D341Med (cell line): Measurements from ENCODE around the gene DLAT.
"Not testable (repeated sequence)": the region's sequence is repeated elsewhere in the genome, so short reads cannot be mapped to it uniquely, and the experiment has no call there.

ENCODE experiments used
- DNase-seq: peaks from one replicate; pipeline ENCODE4 v3.0.0; 2012; ENCODE audit warnings: low spot score

DLAT gene

DNA sequence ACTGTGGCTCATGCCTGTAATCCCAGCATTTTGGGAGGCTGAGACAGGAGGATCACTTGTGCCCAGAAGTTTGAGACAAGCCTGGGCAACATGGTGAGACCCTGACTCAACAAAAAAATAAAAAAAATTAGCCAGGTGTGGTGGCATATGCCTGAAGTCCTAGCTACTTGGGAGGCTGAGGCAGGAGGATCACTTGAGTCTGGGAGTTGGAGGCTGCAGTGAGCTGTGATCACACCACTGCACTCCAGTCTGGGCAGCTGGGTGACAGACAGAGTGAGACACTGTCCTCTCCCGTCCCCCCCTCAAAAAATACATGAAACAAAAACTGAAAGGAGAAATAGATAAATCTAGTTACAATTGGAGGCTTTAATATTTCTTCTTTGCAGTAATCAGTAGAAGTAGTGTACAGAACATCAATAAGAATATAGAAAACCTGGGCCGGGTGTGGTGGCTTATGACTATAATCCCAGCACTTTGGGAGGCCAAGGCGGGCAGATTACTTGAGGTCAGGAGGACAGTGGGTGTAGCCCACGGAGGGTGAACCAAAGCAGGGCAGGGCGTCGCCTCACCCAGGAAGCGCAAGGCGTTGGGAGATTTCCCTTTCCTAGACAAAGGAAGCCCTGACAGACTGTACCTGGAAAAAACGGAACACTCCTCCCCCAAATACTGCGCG, 19.6 kb upstream of the DLAT start:
- no peak for DNase-seq

DNA sequence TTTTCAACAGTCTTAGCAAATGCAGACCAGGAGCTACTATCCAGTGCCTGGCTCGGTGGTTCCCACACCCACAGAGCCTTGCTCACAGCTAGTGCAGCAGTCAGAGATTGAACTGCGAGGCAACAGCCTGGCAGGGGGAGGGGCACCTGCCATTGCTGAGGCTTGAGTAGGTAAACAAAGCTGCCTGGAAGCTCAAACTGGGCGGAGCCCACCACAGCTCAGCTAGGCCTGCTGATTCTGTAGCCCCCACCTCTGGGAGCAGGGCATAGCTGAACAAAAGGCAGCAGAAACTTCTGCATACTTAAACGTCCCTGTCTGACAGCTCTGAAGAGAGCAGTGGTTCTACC, 19.1 kb upstream of the DLAT start:
- not testable (repeated sequence) for DNase-seq

DNA sequence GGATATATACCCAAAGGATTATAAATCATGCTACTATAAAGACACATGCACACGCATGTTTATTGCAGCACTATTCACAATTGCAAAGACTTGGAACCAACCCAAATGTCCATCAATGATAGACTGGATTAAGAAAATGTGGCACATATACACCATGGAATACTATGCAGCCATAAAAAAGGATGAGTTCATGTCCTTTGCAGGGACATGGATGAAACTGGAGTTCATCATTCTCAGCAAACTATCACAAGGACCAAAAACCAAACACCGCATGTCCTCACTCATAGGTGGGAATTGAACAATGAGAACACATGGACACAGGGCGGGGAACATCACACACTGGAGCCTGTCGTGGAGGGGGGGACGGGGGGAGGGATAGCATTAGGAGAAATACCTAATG, 13.8 kb upstream of the DLAT start:
- DNase-seq, result not testable (repeated sequence)

DNA sequence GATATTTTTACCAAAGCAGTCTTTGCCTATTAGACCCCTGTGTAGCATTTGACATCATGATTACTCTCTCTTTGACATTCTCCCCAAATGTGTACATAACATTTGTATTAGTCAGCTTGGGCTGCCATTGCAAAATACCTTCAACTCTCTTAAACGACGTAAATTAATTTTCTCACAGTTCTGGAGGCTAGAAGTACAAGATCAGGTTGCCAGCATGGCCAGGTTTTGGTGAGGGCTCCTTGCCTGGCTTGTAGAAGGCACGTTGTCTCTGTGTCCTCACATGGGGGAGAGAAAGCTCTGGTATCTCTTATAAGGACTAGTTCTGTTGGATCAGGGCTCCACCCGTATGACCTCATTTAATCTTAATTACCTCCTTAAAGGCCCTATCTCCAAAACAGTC, 12.3 kb upstream of the DLAT start:
- no peak for DNase-seq

DNA sequence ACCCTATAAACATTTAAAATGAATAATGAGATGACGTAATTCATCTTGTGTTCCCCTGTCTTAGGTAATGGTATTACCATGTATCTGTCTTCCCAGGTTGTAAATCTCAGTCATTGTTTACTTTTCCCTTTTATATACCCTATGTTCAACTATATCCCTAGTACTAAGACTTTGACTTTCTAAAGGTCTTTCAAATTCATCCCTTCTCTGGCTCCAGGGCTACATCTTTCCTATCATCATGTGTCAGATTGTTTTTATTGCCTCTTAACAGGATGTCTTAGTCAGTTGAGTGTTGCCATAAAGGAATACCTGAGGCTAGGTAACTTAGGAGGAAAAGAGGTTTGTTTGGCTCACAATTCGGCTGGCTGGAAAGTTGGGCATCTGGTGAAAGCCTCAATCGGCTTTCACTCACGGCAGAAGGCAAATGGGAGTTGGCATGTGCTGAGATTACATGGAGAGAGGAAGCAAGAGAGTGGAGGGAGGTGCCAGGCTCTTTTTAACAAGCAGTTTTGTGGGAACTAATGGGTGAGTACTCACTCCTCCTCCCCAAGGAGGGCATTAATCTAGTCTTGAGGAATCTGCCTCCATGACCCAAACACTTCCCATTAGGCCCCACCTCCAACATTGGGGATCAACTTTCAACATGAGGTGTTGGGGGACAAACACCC, 11.6 kb upstream of the DLAT start:
- DNase-seq, result no peak

DNA sequence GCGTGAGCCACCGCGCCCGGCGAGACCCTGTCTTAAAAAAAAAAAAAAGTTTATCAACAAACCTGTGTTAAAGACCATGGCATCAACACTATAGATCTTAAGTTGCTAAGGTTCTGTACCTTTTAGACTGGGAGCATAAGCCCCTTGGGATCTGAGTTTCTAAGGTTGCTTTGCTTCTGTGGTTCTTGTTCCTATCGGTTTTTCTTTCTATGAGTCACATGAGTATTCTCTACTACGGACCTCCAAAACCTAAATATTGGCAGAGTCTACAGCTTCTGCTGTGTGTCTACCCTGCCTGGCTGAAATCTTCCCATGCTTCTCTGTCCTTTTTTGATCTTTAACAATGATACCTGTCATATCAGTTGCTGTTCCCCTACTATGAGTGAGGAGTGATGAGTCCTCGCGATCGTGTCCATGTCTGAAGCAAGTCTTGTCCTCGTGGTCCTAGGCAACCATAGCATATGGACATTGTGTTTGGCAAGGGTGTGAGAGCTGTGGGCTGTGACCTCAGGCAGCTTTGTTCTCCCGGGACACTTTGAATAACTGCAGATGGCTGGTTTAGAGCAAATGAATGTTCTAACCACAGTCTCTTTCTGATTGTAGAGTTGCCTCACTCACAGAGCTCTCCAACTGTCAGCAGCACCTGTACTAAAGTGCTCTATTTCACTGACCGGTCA, 9.0 kb upstream of the DLAT start:
- DNase-seq, result no peak

DNA sequence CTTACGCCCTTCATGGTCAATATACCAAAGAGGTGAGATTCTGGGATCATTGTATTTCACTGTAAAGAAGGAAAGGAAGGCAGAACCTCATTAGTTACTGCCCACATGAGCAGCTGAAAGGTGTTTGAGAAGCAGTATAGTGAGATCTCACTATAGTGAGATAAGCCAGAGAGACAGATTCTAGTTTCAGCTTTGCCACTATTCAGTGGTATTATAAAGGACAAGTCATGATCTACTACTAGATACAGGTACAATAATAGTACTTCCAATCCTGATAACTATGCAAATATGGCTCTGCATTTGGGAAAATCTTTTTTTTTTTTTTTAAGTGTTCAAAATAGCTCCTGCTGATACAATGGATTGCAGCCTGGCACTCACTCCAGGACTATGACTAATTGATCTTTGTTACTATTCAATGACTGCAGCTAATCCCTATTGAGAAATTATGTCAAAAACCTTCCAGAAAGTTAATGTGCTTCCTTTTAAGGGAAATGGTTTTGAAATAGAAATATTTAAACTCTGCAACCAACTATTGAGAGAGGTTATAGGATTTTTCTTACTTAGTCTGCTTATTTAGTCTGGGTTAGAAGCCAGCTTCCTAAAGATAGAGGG, 8.3 kb upstream of the DLAT start:
- no peak for DNase-seq

DNA sequence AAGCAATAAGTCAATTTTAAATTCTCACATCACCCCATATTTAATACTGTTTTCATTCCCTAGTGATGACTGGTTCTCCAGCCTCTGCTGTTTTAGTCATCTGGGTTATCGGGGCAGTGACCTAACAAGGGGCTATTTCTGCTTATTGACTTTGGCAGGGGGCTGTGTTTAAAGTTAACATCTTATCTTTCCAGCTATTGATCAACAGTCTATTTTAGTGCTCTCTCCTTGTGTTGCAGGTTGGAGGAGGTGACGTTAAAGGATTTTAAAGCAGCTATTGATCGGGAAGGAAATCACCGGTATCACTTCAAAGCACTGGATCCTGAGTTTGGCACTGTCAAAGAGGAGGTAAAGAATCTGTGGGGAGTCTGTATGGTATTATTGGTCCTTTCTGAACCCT, 7.7 kb upstream of the DLAT start:
- no peak for DNase-seq

DNA sequence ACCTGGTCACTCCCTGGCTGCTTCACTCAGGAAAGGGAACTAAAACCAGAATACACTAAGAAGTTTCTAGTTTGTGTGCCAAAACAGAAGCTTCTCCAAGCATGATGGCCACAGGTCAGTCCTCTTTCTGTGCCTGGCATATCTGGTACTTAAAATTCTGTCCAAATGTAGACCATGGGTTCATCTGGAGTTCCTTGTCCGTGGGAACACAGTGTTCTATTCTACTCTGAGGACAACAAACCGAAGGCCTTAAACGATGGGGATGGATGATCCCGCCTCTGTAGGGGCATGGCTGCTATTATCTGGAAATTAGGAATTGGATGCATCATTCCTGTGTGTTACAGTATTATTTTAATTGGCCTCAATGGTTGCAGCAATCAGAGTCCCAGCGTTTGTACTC, 6.1 kb upstream of the DLAT start:
- DNase-seq, result no peak

DNA sequence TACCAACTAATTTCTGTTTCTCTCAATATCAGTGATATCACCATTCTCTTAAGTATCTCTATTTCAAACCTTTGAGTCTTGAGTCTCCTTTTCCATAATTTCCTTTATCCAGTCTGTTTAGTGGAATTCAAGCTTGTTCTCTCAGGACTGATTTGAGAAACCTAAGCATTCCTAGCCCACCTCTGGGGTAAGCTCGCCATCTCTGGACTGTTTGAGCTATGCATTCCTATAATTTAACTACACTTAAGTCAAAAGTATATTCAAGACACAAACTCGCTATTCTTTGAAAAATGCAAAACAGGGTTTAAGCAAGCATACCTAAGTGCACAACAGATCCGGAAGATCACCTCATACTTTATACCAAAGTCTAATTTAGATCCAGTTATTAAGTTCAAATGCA, 2.1 kb upstream of the DLAT start:
- no peak for DNase-seq

DNA sequence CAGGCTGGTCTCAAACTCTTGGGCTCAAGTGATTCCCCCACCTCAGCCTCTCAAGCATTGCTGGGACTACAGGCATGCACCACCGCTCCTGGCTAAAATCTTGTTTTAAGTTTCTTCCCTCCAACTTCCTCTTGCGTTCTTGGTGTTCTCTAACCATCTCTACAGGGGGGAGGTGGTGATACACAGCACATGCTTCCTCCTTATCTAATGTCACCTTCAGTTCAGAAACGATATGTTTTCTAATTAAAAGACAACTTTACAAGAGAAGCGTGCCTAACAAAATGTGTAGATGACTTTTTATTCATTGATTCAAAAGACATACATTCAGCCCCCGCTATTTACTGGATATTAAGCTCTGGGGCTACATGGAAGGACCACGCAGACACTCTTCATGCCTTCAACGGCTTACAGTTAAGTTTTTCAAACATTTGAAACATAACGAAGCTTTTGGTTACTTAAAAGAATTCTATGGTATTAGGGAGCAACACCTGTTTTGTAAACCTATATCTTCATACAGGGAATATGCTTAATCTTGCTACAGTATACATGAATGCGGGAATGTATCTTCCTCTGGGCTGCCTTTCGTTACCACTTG, 933 bp upstream of the DLAT start:
- DNase-seq, result no peak

DNA sequence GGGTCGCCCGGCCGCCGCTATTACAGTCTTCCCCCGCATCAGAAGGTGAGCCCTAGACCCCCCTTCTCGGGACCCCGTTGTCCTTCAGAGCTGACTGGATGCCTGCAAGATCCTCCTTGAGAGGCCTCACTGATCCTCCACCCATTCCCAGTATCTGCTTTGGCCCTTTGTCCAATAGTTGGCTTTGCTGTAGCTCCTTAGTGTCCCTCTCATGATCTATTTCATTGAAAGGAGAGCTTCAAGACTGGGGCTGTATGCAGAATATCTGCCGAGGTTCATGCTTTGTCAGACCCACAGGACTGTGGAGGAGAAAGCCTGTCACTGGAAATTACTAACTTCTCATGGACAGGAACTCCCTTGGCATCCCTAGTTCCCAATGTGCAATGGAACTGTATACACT, 499 bp downstream of the DLAT start:
- DNase-seq, result no peak

DNA sequence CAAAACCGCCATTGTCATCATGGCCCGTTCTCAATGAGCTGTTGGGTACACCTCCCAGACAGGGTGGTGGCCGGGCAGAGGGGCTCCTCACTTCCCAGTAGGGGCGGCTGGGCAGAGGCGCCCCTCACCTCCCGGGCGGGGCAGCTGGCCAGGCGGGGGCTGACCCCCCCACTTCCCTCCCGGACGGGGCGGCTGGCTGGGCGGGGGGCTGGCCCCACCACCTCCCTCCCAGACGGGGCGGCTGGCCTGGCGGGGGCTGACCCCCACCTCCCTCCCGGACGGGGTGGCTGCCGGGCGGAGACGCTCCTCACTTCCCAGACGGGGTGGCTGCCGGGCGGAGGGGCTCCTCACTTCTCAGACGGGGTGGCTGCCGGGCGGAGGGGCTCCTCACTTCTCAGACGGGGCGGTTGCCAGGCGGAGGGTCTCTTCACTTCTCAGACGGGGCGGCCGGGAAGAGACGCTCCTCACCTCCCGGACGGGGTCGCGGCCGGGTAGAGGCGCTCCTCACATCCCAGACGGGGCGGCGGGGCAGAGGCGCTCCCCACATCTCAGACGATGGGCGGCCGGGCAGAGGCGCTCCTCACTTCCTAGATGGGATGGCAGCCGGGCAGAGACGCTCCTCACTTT, 1.7 kb downstream of the DLAT start:
- not testable (repeated sequence) for DNase-seq

DNA sequence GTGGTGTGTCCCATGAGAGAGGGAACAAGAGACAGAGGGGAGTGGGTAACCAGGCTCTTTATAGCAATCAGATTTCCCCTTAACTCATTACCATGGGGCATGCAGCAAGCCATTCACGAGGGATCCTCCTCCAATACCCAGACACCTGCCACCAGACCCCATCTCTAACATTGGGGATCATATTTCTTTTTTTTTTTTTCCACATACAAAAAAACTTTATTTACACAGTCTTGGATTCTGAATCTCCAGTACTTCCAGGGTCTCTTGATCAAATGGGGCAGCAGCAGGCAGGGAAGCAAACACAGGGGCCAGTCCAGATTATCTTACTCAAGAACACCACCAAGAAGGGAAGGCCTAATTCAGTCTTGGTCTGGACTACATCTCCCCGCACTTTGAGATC, 4.3 kb downstream of the DLAT start:
- DNase-seq, result no peak

DNA sequence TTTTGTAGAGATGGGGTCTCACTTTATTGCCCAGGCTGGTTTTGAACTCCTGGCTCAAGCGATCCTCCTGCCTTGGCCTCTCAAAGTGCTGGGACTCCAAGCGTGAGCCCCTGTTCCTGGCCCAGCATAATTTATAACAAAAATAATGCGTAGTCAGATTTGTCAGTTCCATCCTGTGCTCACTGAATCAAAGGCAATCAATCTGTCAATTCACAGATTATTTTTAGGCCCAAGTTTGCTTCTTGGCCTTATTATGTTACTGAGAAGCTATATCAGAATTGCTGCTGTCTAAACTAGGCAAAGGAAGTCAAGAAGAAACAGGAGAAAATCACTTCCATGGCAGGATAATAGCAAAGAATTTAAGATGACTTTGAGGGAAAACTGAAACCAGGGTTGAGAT, 8.7 kb downstream of the DLAT start:
- DNase-seq, result no peak

DNA sequence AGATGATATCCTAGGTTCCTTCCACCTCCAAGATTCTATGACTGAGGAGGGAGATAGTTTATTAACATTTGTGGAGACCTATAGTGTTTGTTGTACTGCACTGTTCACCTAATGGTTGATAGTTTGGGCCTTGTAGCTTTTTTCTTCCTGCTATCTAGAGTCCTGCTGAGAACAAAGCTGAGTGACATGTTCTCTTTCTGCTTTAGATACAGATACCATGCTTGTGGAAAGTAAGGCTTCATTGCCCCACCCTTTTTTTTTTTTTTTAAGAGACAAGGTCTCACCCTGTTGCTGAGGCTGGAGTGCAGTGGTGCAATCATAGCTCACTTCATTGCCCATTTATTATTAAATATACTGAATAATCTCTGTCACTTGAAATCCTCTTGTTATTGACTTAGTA, 12.3 kb downstream of the DLAT start:
- no peak for DNase-seq

DNA sequence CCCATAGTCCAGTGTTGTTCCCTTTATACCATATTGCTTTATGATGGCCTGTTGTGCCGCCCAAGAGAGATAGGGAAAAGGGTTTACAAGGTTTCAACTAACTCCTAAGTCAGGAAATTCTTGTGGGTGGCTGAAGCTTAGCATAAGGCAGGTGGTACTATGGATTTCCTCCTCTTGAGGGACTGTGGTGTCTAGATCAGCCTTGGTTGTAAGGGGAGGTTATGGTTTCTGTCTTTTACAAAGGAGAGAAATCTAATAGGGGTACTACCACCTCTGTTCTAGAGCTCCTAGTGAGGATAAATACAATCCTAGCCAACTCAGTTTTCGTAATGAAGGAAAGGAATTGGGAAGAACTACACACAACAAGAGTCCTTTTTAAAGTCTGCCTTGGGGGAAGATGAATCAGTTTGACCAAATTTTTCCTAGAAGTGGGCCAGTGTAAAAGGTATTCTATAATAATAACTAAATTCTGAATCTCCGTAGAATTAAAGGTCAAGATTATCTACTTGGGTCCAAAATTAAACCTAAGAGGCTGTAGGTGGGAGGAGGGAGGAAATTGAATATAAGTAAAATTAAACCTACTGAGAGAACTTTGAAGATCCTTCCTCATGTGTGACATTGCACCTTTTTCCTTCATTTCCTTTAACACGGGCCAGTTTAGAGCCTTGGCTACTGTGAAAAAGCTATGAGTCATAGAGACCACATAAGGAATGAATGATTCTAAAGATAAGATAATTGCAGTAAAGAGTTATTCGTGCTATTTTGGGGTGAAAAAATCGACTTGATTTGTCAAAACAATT, 17.2 kb downstream of the DLAT start:
- DNase-seq, result no peak

DNA sequence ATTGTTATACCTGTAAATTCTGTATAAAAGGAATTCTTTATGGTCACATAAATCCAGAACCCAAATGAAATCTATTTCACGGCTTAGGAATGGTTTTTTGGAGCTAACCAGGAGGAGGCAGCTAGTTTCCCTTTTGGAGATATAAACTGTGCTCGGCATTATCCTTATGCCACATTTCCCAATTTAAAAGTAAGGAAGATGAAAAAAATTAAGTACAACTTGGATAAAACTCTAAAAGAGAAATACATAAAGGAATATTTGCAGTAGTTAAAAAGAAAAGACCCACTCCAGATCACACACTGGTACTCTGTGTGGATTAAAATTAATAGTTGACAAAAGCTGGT, 17.7 kb downstream of the DLAT start:
- DNase-seq, result no peak

DNA sequence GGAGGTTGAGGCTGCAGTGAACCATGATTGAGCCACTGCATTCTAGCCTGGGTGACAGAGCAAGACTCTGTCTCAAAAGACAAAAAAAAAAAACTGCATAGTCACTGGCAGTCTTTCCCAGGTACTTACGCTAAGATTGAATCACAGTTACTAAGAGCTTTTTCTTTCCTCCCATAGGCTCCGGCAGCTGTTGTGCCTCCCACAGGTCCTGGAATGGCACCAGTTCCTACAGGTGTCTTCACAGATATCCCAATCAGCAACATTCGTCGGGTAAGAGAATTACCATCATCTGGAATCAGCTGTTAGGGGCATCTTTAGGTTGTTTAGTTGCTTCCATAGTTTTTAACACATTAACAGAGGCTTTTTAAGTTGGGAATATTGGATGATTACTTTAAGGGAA, 19.8 kb downstream of the DLAT start:
- no peak for DNase-seq

DNA sequence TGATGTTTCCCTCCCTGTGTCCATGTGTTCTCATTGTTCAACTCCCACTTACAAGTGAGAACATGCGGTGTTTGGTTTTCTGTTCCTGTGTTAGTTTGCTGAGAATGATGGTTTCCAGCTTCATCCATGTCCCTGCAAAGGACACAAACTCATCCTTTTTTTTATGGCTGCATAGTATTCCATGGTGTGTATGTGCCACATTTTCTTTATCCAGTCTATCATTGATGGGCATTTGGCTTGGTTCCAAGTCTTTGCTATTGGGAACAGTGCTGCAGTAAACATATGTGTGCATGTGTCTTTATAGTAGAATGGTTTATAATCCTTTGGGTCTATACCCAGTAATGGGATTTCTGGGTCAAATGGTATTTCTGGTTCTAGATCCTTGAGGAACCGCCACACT, 21.4 kb downstream of the DLAT start:
- not testable (repeated sequence) for DNase-seq

DNA sequence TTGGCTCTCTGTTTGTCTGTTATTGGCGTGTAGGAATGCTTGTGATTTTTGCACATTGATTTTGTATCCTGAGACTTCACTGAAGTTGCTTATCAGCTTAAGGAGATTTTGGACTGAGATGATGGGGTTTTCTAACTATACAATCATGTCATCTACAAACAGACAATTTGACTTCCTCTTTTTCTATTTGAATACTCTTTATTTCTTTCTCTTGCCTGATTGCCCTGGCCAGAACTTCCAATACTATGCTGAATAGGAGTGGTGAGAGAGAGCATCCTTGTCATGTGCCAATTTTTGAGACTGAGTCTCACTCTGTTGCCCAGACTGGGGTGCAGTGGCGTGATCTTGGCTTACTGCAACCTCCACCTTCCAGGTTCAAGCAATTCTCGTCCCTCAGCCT, 23.0 kb downstream of the DLAT start:
- DNase-seq, result not testable (repeated sequence)

DNA sequence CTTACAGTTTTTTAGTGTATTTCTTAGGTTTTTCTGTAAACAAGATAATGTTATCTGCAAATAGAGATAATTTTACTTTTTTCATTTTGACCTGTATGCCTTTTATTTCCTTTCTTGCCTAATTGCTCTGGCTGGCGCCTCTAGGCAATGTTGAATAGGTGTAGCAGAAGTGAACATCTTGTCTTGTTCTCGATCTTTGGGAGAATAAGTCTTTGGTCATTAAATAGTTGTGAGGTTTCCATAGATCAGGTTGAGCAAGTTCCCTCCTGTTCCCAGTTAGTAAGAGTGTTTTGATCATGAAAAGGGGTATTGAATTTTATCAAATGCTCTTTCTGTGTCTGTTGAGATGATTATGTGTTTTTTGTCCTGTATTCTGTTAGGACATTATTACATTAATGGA, 24.6 kb downstream of the DLAT start:
- DNase-seq, result no peak
